Adrenal gland (tissue), 5 donors: ENCODE measurements around the gene SAMD13.

Experiments
- POLR2A ChIP-seq, 2 donors: fragments of 450-650 bp; IDR thresholded peaks; one replicate each; pipeline ENCODE4 v1.6.1; 2017; ENCODE audit warnings: antibody characterized with exemption in 2 of 2, mild to moderate bottlenecking in 2 of 2, moderate library complexity in 1 of 2
- TF ChIP-seq, protein P1 (sequence below), 6 experiments: fragments of 450-650 bp in 4 of 6; fragments of 200-600 bp in 2 of 6; sonication (generic) in 1 of 6; IDR thresholded peaks; 1 replicate in 5 of 6; 2 replicates in 1 of 6; pipeline versions ENCODE4 v1.5.1 to v1.8.0; 2016 to 2021; ENCODE audit warnings: antibody characterized with exemption in 6 of 6, mild to moderate bottlenecking in 2 of 6, moderate library complexity in 1 of 6
- donor health status: DM: no; HTN: no; CAD: no.

DNA sequence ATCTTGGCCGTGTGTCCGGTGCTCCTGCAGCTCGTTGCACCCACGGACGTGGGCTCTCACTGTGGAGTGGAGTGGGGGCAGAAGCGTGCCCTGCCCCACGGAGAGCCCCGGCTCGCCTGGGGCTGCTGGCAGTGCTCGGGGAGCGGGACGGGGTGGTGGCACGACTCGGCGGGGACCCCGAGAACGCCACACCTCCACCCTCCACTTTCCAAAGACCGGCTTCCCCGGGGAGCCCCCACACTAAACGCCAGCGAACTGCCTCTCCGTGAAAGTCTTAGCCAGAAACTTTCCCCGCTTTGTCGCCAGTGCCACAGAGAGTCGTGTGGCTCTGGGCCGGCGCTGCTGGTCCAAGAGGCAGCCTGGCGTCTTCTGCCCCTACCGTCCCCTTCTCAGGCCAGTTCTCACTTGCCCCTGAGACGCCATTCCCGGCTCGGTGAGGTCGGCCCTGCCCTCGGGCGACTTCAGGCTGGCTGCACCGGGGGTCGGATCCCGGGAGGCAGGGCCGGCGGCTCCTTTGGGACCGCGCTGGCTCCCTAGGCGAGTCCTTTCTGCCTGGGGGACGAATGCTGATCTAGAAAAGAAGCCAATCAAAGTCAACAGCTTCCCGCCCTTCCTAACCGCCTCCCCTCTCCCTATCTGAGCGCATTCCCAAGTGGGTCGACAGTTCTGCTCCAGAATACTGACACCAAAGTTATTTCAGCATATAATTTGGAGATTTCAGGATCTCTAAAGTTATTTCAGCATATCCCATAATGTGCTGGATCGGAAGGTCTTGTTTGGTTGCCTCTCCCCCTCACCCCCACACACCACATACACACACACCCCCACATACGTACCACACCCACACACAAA lies 2.6 kb upstream of the SAMD13 start:
- TF ChIP-seq, protein P1, sequence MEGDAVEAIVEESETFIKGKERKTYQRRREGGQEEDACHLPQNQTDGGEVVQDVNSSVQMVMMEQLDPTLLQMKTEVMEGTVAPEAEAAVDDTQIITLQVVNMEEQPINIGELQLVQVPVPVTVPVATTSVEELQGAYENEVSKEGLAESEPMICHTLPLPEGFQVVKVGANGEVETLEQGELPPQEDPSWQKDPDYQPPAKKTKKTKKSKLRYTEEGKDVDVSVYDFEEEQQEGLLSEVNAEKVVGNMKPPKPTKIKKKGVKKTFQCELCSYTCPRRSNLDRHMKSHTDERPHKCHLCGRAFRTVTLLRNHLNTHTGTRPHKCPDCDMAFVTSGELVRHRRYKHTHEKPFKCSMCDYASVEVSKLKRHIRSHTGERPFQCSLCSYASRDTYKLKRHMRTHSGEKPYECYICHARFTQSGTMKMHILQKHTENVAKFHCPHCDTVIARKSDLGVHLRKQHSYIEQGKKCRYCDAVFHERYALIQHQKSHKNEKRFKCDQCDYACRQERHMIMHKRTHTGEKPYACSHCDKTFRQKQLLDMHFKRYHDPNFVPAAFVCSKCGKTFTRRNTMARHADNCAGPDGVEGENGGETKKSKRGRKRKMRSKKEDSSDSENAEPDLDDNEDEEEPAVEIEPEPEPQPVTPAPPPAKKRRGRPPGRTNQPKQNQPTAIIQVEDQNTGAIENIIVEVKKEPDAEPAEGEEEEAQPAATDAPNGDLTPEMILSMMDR (IDR thresholded peaks at IDR 0.05) = no peak
- TF ChIP-seq POLR2A (IDR thresholded peaks at IDR 0.05) = peak in 1 of 2 donors; percentile 22
